Stimulated activated CD4-positive, alpha-beta T cell treated with anti-CD3 and anti-CD28 coated beads, Interleukin-1b, Interleukin-23, amount 100 ng/mL, for 24 hours (primary cell): ENCODE results near the gene PRKG2.
"Not testable (repeated sequence)": the region's sequence is repeated elsewhere in the genome, so short reads cannot be mapped to it uniquely, and the experiment has no call there.

Experiments used
- DNase-seq, 4 experiments: peaks; one replicate each; pipeline ENCODE4 v3.0.0-alpha.2; 2020; ENCODE audit warnings: low read depth in 4 of 4, low spot score in 1 of 4

The PRKG2 gene, protein sequence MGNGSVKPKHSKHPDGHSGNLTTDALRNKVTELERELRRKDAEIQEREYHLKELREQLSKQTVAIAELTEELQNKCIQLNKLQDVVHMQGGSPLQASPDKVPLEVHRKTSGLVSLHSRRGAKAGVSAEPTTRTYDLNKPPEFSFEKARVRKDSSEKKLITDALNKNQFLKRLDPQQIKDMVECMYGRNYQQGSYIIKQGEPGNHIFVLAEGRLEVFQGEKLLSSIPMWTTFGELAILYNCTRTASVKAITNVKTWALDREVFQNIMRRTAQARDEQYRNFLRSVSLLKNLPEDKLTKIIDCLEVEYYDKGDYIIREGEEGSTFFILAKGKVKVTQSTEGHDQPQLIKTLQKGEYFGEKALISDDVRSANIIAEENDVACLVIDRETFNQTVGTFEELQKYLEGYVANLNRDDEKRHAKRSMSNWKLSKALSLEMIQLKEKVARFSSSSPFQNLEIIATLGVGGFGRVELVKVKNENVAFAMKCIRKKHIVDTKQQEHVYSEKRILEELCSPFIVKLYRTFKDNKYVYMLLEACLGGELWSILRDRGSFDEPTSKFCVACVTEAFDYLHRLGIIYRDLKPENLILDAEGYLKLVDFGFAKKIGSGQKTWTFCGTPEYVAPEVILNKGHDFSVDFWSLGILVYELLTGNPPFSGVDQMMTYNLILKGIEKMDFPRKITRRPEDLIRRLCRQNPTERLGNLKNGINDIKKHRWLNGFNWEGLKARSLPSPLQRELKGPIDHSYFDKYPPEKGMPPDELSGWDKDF

DNA sequence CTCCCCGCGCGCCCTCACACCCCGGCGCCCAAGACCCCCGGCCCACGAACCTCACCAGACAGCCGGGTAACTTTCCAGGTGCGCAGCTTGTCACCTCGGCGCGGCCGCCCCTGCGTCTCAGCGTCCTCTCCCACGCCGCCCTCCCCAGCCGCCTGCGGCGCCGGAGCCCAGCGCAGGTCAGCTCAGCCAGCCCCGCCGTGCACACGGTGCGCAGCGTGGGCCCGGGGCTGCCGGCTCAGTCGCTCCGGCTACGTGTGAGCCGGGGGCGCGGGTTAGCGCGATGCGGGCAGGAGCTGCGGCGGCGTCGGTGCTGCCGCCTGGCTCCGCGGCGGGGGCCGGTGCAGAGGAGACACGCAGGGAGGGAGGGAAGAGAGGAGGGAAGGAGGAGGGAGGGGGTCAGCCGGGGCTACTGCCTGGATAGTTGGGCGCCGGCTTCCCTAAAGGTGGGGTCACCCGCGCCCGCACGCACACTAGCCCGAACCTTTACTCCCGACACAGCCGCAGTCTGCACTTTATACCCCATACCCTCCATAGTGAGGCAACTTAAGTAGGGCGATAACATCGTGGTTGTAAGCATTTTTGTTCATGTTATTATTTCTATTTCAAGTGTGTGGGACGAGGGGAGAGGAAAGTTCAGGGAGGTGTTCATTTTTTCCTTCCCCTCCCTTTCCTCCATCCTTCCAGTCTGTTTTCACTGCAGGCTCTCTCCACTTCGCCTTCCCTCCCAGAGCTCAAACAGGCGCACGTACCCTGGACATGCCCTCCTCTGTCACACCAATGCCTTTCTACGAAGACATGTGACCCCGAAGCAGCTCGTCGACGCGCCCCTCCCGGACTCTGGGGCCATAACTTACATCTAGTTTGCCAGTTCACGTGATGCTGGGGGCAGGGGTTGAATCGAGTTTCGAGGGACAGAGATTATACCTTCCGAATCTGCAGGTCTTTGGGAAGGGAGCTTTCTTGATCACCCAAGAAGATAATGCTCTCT is at the start of gene PRKG2:
Gene PRKG2, minus strand, starts transcription at position 342 of the 988 bp plus-strand sequence. CDS start 10,175 bp downstream, outside the sequence.
- no peak for DNase-seq

DNA sequence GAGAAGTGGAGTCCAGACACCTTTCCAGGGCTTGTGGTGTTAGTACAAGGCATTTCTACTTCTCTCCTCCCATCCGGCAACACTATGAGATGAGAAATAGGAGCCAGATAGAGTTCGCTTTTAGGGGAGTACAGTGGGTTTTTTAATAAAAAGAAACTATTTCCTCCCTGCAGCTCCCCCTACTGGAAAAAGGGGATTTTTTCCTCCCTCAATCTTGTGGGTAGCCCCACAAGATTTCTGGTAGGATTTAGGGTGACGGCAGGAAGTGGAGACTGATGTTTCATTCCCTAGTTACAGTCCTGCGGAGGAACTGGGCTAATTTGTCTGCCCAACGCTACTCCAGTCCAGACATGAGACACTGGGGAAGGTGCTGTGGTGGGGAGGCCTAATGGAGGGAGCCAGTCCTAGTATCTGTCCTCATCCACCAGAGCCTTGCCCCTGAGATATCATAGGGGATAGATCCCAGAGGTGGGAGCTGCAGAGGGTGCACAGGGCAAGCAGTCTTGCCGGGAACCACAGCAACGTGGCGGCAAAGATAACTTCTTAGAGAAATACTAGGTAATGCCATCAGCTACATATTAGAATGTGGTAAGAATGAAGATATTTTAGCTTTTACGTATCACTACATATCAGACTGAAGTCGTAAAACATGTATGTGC is 45.5 kb upstream of the PRKG2 start:
- DNase-seq = no peak

DNA sequence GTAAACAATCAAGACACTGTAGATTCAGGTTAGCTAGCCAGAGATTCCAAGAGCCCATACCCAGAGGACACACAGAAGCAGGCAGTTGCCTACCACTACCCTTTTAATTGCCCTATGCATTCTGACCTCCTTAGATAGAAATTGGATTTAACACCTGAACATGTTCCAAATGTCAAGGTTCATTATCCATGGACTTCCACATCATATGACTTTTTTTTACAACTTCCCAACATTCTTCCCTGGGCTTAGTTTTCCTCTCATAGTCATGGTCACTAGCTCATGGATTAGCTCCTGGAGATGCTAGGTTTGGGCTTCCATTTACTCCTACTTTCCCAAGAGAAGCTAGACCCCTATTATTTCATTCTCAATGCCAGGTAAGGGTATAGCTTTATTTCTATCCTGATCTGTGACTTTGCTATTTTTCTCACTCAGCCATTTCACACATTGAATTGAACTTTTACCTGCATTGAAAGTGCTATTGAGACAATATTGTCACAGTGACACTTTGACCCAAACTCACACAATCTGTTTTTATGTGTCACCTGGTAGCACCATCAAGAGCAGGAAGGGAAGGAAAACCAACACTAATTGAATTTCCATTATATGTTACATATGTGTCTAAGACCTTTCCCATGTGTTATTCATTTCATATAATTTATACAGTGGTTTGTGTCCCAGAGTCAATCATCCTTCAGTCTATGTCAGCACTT is 44.0 kb upstream of the PRKG2 start:
- no peak for DNase-seq

DNA sequence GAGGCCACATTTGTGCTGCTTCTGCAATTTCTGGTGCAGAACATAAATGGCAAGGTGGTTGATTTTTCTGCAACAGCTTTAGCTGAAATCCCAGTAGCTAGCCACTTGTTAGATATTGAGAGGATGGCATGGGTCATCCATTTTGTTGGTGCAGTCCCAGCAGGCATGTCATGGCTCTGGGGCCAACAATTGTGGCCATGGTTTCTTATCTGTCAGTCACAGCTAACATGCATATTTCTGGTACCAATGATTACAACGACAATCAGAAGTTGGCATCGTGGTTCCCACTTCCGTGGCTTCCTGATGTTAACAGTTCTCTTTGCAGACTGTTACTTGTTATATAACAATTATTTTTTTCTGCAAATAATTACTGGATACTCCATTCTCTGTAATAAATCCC is 42.8 kb upstream of the PRKG2 start:
- DNase-seq = no peak

DNA sequence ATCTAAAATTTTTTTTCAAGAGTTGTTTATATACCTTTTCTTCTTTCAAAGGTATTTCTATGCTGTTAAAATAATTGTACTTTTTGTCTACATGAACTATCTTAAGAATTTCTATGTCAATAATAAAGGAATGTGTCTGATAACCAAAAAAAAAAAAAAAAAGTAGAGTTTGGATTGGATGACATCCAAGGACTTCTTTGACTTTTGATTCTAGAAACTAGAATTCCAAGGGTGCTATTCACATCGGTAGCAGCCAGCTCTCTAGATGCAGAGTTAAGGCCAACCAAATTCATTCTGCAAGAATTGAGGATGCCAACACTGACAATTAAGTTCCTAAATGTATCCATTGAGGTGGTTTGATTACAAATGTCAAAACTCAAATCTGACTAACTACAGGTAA is 42.0 kb upstream of the PRKG2 start:
- DNase-seq = no peak

DNA sequence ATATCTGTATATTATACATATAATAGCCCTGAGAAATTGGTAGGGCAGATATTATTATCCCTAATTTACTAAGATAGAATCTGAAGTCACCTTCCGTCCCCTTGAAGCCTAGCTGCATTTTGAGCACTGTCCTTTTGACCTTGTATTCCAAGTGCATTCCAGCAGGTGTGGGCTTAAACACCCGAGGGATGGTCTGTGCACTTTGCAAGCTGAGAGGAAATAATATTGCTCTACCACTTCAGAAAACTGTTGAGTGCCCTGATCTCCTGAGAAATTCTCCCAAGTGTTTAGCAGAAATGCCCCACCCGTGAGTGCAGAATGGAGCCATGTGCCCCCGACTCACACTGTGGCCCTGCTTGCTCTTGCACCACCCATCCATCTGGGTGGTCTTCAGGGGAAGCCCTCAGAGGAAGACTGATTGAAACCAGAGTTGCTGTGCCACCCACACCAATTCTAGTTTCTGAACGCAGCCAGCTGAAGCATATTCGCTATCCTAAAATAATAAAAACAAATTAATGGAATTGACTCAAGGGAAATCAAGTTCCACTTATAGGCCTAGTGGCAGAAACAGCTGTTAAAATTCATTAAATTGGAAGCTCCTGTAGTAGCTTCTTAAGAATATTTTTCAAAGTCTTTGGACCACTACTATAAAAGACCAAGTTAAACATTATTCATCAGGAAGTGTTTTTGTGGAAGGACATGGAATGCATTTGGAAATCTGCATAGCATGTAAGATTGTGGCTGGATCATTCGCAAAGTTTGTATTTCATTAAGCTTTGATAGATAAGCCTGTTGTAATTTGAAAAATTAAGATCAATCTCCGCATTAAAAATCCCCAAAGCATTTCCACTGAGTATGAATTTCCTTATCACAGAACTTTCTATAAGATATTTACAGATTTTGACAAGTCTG is 41.3 kb upstream of the PRKG2 start:
- no peak for DNase-seq

DNA sequence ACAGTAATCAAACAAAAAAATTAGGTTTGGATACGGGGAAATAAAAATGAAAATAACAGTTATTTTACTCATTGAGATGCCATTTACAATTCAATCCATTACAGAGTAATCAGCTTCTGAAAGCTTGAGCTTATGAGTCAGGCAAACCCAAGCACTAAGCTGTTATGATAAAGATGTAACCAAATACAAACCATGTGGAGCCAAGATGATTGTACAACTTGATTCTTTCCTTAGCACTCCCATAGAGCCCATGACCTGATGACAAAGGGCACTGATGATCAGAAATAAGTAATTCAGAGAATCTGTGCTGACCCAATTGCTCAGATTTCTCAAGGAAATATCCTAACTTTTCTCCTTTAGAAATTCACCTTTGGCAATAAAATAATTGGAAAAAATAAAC is 40.5 kb upstream of the PRKG2 start:
- DNase-seq = no peak

DNA sequence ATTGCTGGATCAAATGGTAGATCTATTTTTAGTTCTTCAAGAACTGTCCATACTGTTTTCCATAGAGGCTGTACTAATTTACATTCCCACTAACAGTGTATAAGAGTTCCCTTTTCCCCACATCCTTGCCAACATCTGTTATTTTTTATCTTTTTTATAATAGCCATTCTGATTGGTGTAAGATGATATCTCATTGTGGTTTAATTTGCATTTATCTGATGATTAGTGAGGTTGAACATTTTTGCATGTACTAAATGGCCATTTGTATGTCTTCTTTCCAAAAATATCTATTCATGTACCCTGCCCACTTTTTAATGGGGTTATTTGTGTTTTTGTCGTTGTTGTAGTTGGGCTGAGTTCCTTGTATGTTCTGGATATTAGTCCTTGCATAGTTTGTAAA is 35.4 kb upstream of the PRKG2 start:
- no peak for DNase-seq

DNA sequence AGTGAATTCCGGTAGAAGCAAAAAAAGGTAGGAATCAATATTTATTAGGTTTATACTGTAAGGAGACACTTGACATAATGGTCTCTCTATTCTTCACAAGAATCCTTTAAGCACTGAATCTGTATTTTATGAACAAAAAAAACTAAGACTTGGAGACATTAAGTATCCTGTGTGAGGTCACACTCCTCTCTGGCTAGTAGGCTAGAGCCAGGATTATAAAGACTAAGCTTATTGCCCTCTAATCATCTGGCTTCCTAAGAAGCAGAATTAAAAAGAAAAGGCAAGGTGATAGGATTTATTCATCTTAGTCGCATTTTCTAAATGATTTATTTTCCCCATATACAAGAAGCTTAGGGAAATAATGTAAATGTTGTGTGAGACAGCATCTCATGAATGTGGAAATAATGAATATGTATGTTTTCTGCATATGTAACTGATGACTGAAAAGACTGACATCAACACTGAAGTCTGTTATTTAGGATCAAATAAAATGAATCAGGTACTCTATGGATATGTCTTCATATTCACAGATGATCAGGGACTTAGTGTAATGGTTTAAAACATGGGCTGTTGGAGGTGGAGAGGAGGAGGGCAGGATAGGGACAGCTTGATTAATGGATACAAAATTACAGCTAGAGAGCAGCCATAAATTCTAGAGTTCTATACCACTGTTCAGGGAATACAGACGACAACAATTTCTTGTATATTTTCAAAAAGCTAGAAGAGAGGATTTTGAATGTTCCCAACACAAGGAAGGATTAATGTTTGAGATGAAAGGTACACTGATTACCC is 30.4 kb upstream of the PRKG2 start:
- DNase-seq = no peak

DNA sequence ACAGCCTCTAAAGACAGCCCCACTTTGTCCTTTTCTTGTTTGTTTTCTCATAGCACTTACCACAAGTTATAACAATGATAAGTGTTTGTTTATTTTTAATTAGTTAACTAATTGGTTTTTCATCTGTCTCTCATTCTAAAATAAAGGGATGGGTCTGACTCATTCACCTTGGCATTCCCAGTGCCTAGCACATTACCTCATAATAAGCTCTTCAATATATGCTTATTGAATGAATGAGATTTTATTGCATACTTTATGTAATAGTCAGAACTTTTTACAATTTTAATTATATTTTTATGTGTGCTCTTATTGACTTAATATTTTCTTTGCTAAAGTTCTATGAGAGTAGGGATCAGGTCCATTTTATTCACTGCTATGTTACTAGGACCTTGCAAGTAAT is 22.8 kb upstream of the PRKG2 start:
- DNase-seq = no peak

DNA sequence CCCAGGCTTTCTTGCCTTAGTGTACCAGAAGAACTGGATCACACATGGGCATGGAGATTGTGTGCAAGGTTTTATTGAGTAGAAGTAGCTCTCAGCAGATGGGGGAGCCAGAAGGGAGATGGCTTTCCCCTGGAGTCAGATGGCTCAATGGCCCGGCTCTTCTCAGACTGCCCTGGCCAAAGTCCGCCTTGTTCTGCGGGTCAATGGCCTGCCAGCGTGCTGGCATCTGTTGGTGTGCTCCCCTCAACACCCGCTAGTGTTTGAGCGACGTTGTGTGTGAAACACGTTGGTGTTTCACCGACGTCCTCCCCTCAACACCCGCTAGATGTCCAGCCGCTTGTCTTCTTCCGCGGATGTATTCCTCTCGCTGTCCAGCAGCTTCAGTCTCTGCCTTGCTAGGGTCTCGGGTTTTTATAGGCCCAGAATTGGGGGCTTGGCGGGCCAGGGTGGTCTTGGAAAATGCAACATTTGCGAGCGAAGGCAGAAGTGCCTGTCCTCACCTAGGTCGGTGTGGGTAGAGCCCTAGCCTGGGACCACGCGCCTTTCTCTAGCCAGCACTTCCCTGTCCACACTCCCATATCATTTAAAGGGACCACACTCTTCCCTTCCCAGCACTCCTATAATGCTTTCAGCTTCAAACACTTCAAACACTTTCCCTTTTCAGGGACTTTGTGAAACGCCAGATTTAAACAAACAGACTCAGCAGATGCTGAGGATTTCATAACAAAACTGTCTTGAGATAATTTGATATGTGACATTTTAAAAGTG is 21.1 kb upstream of the PRKG2 start:
- no peak for DNase-seq

DNA sequence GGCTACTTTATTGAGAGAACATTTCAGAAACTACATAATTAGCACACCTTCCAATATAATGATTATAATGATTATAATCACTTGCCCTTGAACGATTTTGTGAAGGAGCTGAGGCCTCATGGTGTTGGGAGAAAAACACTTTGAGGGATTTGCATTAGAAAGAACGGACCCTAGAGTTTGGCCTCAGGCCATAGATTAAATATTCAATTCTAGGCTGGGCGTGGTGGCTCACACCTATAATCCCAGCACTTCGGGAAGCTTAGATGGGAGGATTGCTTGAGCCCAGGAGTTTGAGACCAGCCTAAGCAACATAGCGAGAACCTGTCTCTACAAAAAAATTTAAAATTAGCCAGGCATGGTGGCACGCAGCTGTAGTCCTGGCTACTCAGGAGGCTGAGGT is 12.9 kb upstream of the PRKG2 start:
- DNase-seq = no peak

DNA sequence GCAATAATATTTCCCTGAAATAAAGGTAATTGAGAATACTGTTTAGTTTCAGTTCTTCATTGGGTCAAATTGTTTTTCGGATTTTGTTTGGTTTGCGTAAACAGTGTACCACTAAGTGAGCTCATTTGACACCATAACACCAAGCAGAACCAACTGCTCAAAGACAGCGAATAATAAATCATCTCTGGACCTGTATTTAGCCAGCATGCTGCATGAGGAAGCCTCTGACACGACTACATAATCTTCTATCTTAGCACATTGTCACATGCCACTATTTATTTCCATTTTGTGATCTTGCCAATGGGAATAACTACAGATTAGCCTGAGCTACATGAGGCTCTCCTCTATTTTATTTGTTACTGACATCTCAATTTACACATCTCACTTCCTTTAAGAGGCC is 12.1 kb upstream of the PRKG2 start:
- no peak for DNase-seq

DNA sequence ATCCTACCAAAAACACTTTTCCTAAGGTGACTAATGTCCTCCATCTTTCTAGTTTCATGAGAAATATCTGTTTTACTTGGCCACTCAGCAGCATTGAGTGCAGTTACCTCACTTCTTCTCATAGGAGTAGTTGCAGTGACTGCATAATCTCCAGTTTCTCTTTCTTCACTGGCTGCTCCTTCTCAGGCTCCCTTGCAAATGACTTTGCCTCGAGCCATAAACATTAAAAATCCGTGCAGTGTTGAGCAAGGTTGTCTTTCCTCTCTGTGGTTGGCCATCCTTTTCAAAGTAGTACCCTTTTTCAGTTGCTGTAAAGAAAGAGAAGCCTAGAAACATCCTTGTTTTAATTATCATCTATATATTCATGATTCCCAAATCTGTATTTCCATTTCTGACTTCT is 10.2 kb upstream of the PRKG2 start:
- DNase-seq = no peak

DNA sequence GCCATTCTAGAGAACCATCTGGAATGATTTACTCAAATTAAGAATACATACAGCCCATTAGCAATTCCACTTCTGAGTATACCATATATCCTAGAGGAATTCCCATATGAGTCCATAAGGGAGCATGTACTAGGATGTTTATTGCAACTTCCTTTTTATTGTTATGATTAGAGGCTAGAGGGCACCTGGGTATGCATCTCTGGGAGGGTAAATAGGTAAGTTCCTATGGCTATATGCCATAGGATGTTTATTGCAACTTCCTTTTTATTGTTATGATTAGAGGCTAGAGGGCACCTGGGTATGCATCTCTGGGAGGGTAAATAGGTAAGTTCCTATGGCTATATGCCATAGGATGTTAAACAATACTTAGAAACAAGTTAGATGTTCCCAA is 7.1 kb upstream of the PRKG2 start:
- DNase-seq = not testable (repeated sequence)

DNA sequence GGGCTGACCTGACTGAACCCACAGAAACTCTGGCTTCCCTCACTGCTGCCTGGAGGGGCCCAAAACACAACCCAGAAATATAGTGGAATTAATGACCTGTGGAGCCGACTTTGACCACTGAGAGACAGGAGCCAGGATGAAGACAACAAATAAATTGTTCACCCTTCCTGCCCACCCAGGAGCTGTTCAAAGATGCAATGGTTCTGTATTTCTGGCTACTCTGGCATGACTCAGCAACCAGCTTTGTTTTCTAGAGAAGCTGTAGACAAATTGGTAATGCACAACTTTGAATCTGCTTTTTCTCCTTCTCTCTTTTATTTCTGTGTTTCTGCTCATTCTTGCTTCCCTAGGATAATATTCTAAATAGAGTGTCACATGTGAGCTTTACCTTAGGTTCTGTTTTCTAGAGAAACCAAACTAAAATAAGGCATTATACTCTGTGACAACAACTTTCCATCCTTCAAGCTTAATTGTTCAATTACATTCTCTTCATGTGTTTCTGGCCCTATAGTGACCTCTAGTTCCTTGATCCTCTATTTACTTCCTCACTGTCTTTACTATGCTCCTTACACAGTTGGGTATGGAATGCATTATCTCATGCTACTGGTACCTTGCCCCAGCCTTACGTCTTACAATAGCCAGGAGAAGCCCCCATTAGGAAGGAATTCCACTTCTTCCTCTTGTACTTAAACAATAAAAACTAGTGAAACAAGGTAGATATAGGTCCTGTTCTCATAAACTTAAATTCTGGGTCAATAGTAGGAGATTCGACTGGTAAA is 6.5 kb upstream of the PRKG2 start:
- no peak for DNase-seq

DNA sequence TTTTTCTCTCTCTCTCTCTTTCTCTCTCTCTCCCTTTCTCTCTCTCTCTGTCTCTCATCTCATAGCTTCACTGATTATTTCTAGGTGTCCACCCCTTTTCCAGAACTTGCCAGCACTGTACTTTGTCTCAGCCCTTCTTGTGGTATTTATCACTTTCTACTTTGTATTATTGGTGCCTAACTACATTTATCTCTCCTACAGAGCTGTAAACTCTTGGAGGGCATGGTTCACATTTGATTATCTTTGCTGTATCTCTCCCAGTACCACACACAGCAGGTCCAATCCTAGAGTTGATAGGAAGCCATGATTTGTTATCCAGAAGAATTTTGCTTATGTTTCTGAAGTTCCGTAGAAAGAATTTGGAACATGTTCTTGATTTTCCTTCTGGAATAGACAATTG is 5.2 kb upstream of the PRKG2 start:
- DNase-seq = no peak
